ENCODE data around the gene ANXA11.

GRCh38 chr10:80206277-80206655, 929 bp upstream of the ANXA11 start:
- TF ChIP-seq GTF2F1 (IDR thresholded peaks at IDR 0.05; ENCODE audit: borderline replicate concordance, low read depth, low read length): no peak
- no peak for TF ChIP-seq RAD21 (IDR thresholded peaks at IDR 0.05 in 1 of 2, conservative IDR thresholded peaks at IDR 0.05 in 1 of 2; ENCODE audit: low read depth in 2 of 2, low read length in 2 of 2)
